RWPE1 (cell line): Measurements from ENCODE around the gene MBLAC1.

Experiments
- CTCF ChIA-PET: fragments of 350-600 bp; sonication (Branson Sonifier 250); formaldehyde crosslinking; extraction: SDS; loops from one replicate; lab custom pipeline; 2021; lab: Yijun Ruan, JAX
- POLR2A ChIA-PET: fragments of 400-600 bp; formaldehyde crosslinking; extraction: SDS; loops from one replicate; lab custom pipeline; 2020; ENCODE audit warnings: antibody characterized with exemption; ENCODE audit not compliant: low non-redundant PET; lab: Yijun Ruan, JAX
- DNase-seq: peaks from one replicate; pipeline ENCODE4 v3.0.0; 2012; ENCODE audit warnings: low spot score
- H3K27ac ChIP-seq: fragments of 450-650 bp; 2 replicates; pipeline ENCODE4 v1.5.1; 2017
- TF ChIP-seq, protein P1 (sequence below): fragments of 450-650 bp; conservative IDR thresholded peaks from 2 replicates; pipeline ENCODE4 v1.5.1; 2017; ENCODE audit warnings: low read depth, mild to moderate bottlenecking

MBLAC1 gene

GRCh38 chr7:100090527-100091410 lies 36.0 kb upstream of the MBLAC1 start:
- TF ChIP-seq, protein P1, sequence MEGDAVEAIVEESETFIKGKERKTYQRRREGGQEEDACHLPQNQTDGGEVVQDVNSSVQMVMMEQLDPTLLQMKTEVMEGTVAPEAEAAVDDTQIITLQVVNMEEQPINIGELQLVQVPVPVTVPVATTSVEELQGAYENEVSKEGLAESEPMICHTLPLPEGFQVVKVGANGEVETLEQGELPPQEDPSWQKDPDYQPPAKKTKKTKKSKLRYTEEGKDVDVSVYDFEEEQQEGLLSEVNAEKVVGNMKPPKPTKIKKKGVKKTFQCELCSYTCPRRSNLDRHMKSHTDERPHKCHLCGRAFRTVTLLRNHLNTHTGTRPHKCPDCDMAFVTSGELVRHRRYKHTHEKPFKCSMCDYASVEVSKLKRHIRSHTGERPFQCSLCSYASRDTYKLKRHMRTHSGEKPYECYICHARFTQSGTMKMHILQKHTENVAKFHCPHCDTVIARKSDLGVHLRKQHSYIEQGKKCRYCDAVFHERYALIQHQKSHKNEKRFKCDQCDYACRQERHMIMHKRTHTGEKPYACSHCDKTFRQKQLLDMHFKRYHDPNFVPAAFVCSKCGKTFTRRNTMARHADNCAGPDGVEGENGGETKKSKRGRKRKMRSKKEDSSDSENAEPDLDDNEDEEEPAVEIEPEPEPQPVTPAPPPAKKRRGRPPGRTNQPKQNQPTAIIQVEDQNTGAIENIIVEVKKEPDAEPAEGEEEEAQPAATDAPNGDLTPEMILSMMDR, result no peak
- POLR2A ChIA-PET, result interaction anchor here (1.0 kb wide), 1 partner anchor 10 kb away, joined by 4 read pairs; no protein-coding TSS in a partner anchor
- peak overlapping the region; percentile 59 for H3K27ac ChIP-seq
- CTCF ChIA-PET, result interaction anchor here (0.5 to 0.6 kb wide), 2 partner anchors 784 to 1308 kb away, joined by 3 to 5 read pairs; partner anchors contain the start of gene SRRT
- DNase-seq, result no peak

DNA sequence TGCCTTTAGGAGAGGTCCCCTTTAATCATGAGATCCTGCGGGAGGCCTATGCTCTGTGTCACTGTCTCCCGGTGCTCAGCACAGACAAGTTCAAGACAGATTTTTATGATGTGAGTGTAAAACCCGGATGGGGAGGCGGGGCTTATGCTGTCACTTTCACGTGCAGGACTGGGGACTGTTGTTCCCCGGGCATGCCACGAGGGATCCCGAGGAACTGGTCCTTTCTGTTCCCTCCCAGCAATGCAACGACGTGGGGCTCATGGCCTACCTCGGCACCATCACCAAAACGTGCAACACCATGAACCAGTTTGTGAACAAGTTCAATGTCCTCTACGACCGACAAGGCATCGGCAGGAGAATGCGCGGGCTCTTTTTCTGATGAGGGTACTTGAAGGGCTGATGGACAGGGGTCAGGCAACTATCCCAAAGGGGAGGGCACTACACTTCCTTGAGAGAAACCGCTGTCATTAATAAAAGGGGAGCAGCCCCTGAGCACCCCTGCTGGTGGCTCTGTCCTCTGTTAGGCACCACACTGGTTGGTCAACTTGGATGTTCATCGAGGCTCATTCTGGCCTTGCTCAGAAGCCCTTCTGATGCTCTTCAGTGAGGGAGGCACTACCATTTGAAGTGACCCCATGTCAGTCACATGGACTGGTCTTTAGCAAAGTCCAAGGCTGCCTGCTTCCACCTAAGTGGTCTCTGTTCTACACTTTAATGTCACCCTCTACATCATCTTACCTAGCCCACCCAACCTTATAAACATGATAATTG lies 35.2 kb upstream of the MBLAC1 start:
- CTCF ChIA-PET, result no interaction called here
- TF ChIP-seq, protein P1, result no peak
- peak overlapping the region; percentile 59 for H3K27ac ChIP-seq
- POLR2A ChIA-PET, result no interaction called here
- no peak for DNase-seq

DNA sequence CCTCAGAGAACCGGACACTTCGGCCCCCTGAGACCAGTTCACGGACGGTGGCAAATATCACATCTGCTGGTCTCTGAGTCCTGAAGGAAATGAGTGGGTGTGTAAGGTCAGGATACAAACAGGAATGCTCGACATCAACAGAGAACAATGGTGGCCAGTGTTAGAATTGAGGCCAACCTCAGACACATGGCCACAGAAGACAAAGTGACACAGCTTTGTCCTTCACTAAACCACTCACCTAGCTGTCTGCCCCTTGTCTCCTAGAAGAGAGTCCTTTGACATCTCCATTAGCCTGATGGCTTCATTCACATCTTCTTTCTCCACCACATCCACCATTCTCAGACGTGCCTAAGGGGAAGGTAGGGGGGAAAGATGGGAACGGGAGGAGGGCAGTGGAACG lies 33.7 kb upstream of the MBLAC1 start:
- TF ChIP-seq, protein P1, result no peak
- DNase-seq, result no peak
- ChIA-PET POLR2A (no interaction called here), CTCF (interaction anchor here (0.7 kb wide), 2 partner anchors 11 to 128 kb away, joined by 3 read pairs; no protein-coding TSS in a partner anchor)
- peak overlapping the region; percentile 58 for H3K27ac ChIP-seq

- TF ChIP-seq, protein P1, result no peak
- ChIA-PET CTCF (interaction anchor here (0.7 kb wide), 1 partner anchor 10 kb away, joined by 3 read pairs; no protein-coding TSS in a partner anchor), POLR2A (no interaction called here)
- H3K27ac ChIP-seq, result peak overlapping the region; percentile 58
- DNase-seq, result no peak
Observed at GRCh38 chr7:100093498-100093897, 33.3 kb upstream of the MBLAC1 start.

DNA sequence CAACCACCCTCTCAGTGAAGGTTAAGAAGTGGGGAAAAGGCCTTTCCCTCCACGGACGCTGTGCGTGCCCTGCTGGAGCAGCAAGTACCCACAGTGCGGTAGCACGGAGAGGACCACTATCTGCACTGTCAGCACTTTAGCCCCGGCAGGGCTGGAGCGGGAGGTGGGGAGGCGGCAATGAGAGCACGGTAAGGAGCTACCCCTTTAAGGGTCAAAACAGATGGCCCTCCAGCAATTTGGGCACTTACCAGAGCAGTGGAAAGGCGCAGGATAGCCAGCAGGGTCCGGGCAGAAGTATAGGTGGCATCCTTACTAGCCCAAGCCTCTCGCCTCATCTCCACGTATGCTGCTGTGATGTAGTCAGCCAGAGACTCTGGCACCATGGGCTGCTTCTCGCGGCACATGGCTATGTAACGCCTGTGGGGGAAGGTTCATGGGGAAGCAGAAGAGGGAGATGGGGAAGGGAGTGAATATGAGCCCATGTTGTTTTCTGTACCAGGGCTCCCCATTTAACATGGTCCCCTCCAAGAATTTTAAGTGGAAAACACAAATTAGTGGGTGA lies 32.8 kb upstream of the MBLAC1 start:
- ChIA-PET POLR2A (no interaction called here), CTCF (interaction anchor here (0.7 kb wide), 1 partner anchor 10 kb away, joined by 3 read pairs; no protein-coding TSS in a partner anchor)
- peak overlapping the region; percentile 58 for H3K27ac ChIP-seq
- no peak for DNase-seq
- TF ChIP-seq, protein P1, result no peak

- ChIA-PET POLR2A (no interaction called here), CTCF (no interaction called here)
- H3K27ac ChIP-seq, result peak overlapping the region; percentile 48
- DNase-seq, result no peak
- TF ChIP-seq, protein P1, result no peak
Observed at GRCh38 chr7:100095289-100095688, 31.5 kb upstream of the MBLAC1 start.
